Endothelial cell of umbilical vein (primary cell): Measurements from ENCODE around the gene ASIC5. TPM values are rescaled to one million over a fixed set of nuclear protein-coding genes. Genes with fewer than 3 reads are reported as not detected.

ENCODE experiments used
- BruUV-seq: library from RNA; stranded (reverse); fragments of 400-500 nt; replicated peaks from 2 replicates; lab custom pipeline; 2021; lab: Mats Ljungman, UMichigan
- CTCF ChIA-PET: fragments of 300-600, 350-600 bp; sonication (Branson Sonifier 250); formaldehyde crosslinking; loops from one replicate; lab custom pipeline; 2021; ENCODE audit warnings: antibody characterized with exemption, inconsistent platforms; lab: Charles Lee
- POLR2A ChIA-PET: fragments of 300-600, 350-600 bp; sonication (Branson Sonifier 250); formaldehyde crosslinking; loops from one replicate; lab custom pipeline; 2021; ENCODE audit warnings: antibody characterized with exemption, inconsistent platforms; lab: Charles Lee
- DNase-seq: peaks from one replicate; pipeline ENCODE4 v3.0.0-alpha.2; 2011; ENCODE audit warnings: low read depth, low spot score
- FAIRE-seq: peaks from 2 replicates; lab custom pipeline; 2011; peaks lifted over from hg19 to GRCh38; lab: Jason Lieb, UNC
- H2AFZ ChIP-seq: 2 replicates; pipeline ENCODE4 v1.6.0; 2012; ENCODE audit warnings: low read depth, low read length, control low read depth, inconsistent platforms
- H3K27ac ChIP-seq: 2 replicates; pipeline ENCODE4 v1.5.1; 2011; ENCODE audit warnings: low read depth, mild to moderate bottlenecking, control low read depth, low read length, moderate library complexity; ENCODE audit not compliant: insufficient read depth
- H3K27me3 ChIP-seq, 2 experiments: 2 replicates each; pipeline versions ENCODE4 v1.6.0 to v1.6.1; 2011; ENCODE audit warnings: low read length in 2 of 2, mixed read lengths in 1 of 2; ENCODE audit not compliant: control insufficient read depth in 2 of 2, insufficient read depth in 2 of 2
- H3K36me3 ChIP-seq, 2 experiments: 2 replicates in 1 of 2; 3 replicates in 1 of 2; pipeline ENCODE4 v1.5.1; 2011; ENCODE audit warnings: low read length in 2 of 2, mild to moderate bottlenecking in 1 of 2, moderate library complexity in 1 of 2; ENCODE audit not compliant: control insufficient read depth in 2 of 2, insufficient read depth in 2 of 2; ENCODE audit errors: extremely low read depth in 1 of 2
- H3K4me1 ChIP-seq: 3 replicates; pipeline ENCODE4 v1.5.1; 2011; ENCODE audit warnings: mild to moderate bottlenecking, low read length; ENCODE audit not compliant: control insufficient read depth, insufficient read depth; ENCODE audit errors: extremely low read depth
- H3K4me2 ChIP-seq: 2 replicates; pipeline ENCODE4 v1.6.1; 2011; ENCODE audit warnings: low read length, control low read depth, mixed read lengths; ENCODE audit not compliant: insufficient read depth
- H3K4me3 ChIP-seq, 3 experiments: fragments of 200-600 bp in 1 of 3; sonication (generic), shearing (Covaris generic) in 1 of 3; replicated peaks in 1 of 3; 2 replicates each; pipeline ENCODE4 v1.5.1; 2011 to 2016; ENCODE audit warnings: control low read depth in 3 of 3, low read length in 3 of 3, mild to moderate bottlenecking in 2 of 3, inconsistent platforms in 1 of 3, low read depth in 1 of 3, moderate library complexity in 1 of 3; ENCODE audit not compliant: insufficient read depth in 1 of 3
- H3K79me2 ChIP-seq: 2 replicates; pipeline ENCODE4 v1.6.0; 2012; ENCODE audit warnings: low read length, inconsistent platforms; ENCODE audit not compliant: control insufficient read depth, insufficient read depth
- H3K9ac ChIP-seq: replicated peaks from 2 replicates; pipeline ENCODE3; 2011; ENCODE audit warnings: low read length, control low read depth; ENCODE audit not compliant: insufficient read depth; ENCODE audit errors: extremely low read depth
- H3K9me1 ChIP-seq: replicated peaks from 3 replicates; pipeline ENCODE4 v1.6.0; 2011; ENCODE audit warnings: mild to moderate bottlenecking, low read length; ENCODE audit not compliant: control insufficient read depth, insufficient read depth; ENCODE audit errors: extremely low read depth
- H3K9me3 ChIP-seq: replicated peaks from 2 replicates; pipeline ENCODE4 v1.5.1; 2012; ENCODE audit warnings: low read length, inconsistent platforms; ENCODE audit not compliant: control insufficient read depth, insufficient read depth
- H4K20me1 ChIP-seq: replicated peaks from 2 replicates; pipeline ENCODE3; 2011; ENCODE audit warnings: mild to moderate bottlenecking, low read length; ENCODE audit not compliant: control insufficient read depth, insufficient read depth; ENCODE audit errors: extremely low read depth
- CTCF ChIP-seq, 2 donors: IDR thresholded peaks; 1 replicate in 1 of 2; 2 replicates in 1 of 2; pipeline ENCODE4 v1.5.1; 2011; ENCODE audit warnings: low read length in 2 of 2, mild to moderate bottlenecking in 2 of 2, moderate library complexity in 2 of 2, control low read depth in 1 of 2, inconsistent platforms in 1 of 2, low read depth in 1 of 2; ENCODE audit not compliant: insufficient read depth in 1 of 2; ENCODE audit errors: extremely low read depth in 1 of 2
- EZH2 ChIP-seq: IDR thresholded peaks from 2 replicates; pipeline ENCODE4 v1.6.1; 2012; ENCODE audit warnings: borderline replicate concordance, low read depth, mild to moderate bottlenecking, moderate library complexity, low read length, inconsistent platforms; ENCODE audit not compliant: severe bottlenecking
- FOS ChIP-seq: IDR thresholded peaks from 2 replicates; pipeline ENCODE4 v1.6.1; 2011; ENCODE audit warnings: mild to moderate bottlenecking, low read length, moderate library complexity, borderline replicate concordance; ENCODE audit not compliant: insufficient read depth
- GATA2 ChIP-seq: IDR thresholded peaks from 2 replicates; pipeline ENCODE4 v1.7.0; 2011; ENCODE audit warnings: low read depth, mild to moderate bottlenecking, moderate library complexity, mixed read lengths, low read length; ENCODE audit not compliant: insufficient read length, insufficient read depth
- JUN ChIP-seq: IDR thresholded peaks from 2 replicates; pipeline ENCODE4 v1.6.1; 2011; ENCODE audit warnings: borderline replicate concordance, low read depth; ENCODE audit not compliant: insufficient read length, insufficient read depth
- MAX ChIP-seq: IDR thresholded peaks from 2 replicates; pipeline ENCODE4 v1.6.1; 2011; ENCODE audit not compliant: insufficient read depth, insufficient read length
- MYC ChIP-seq: IDR thresholded peaks from one replicate; pipeline ENCODE4 v1.6.1; 2011; ENCODE audit warnings: mild to moderate bottlenecking, low read depth, low read length
- POLR2A ChIP-seq: IDR thresholded peaks from 2 replicates; pipeline ENCODE4 v1.6.1; 2012; ENCODE audit warnings: low read depth, mild to moderate bottlenecking, control low read depth, low read length
- POLR2AphosphoS5 ChIP-seq: IDR thresholded peaks from 2 replicates; pipeline ENCODE4 v1.6.1; 2012; ENCODE audit warnings: low read depth, mild to moderate bottlenecking, control low read depth, low read length, moderate library complexity; ENCODE audit not compliant: insufficient read depth
- dilution Hi-C: fragments of 300-500 bp; cut with MboI; formaldehyde crosslinking; loops from one replicate; pipeline ENCODE4 v1.15.0; 2019; ENCODE audit warnings: low sequenced_read_pairs; ENCODE audit not compliant: extremely low pct_ligation_motif_present
- intact Hi-C: fragments of 100-400 bp; cut with micrococcal nuclease; formaldehyde crosslinking; loops from one replicate; pipeline ENCODE4 v1.10.0; 2022
- polyA plus RNA-seq, 4 experiments: library from polyadenylated mRNA; depleted of rRNA in 3 of 4; stranded (reverse) in 3 of 4; unstranded in 1 of 4; fragments of >200 nt; gene quantifications; 2 replicates each; pipeline versions ENCODE4 v1.2.1 to v1.2.3, GENCODE V29; 2011 to 2012; ENCODE audit warnings: missing spikeins in 1 of 4
- total RNA-seq: library from RNA; stranded (reverse); gene quantifications from 2 replicates; pipeline ENCODE4 v1.2.3, GENCODE V29; 2021

Gene ASIC5
- total and polyA plus RNA-seq, 2 donors (not counting 3 experiments of a cell fraction or from before 2014, with no cell fraction given) = not detected

- Histone ChIP-seq H3K9me3 (no peaks in the 10 kb centered on the region), H3K9me1 (no peaks in the 10 kb centered on the region), H3K27me3 (no peaks in the 10 kb centered on the region), H2AFZ (peak overlapping the region; percentile 51), H3K4me1 (no peaks in the 10 kb centered on the region), H3K9ac (no peak overlapping the region), H3K27ac (no peak overlapping the region), H3K4me2 (no peak overlapping the region), H3K36me3 (no peaks in the 10 kb centered on the region), H4K20me1 (no peaks in the 10 kb centered on the region), H3K79me2 (no peaks in the 10 kb centered on the region), H3K4me3 (no peak overlapping the region)
- CTCF ChIA-PET = interaction anchor here (1.2 to 3.5 kb wide), 5 partner anchors 9 to 392 kb away, joined by 3 to 22 read pairs (median 5); partner anchors contain the start of gene CTSO
- TF ChIP-seq CTCF (IDR thresholded peaks at IDR 0.05; ENCODE audit: extremely low read depth in 1 of 2, insufficient read depth in 1 of 2, low read depth in 1 of 2, low read length in 2 of 2) (peak; percentile 18 to 36), POLR2AphosphoS5 (no peak), MYC (no peak), JUN (no peak)
- BruUV-seq = no TSS peak
- intact Hi-C loops = no loop called here
- dilution Hi-C loops = no loop called here
- FAIRE-seq = no peak
- DNase-seq = no peak
- POLR2A ChIA-PET = no interaction called here
These were observed 70.1 kb downstream of the ASIC5 start for GRCh38 chr4:155795991-155796390.

- dilution Hi-C loops (no loop called here), intact Hi-C loops (no loop called here)
- CTCF ChIA-PET = interaction anchor here (1.1 to 2.2 kb wide), 4 partner anchors 12 to 391 kb away, joined by 3 to 5 read pairs (median 4); no protein-coding TSS in a partner anchor
These were observed 71.4 kb downstream of the ASIC5 start for GRCh38 chr4:155794589-155795236.

More at GRCh38 chr4:155794589-155795236, 71.4 kb downstream of the ASIC5 start:
- no peaks in the 10 kb centered on the region for H3K79me2 ChIP-seq
- no peaks in the 10 kb centered on the region for H3K27me3 ChIP-seq
- no TSS peak for BruUV-seq
- H3K27ac ChIP-seq = no peak overlapping the region
- no peak overlapping the region for H3K4me3 ChIP-seq
- H2AFZ ChIP-seq = no peak overlapping the region
- no peak overlapping the region for H3K9ac ChIP-seq
- TF ChIP-seq CTCF (IDR thresholded peaks at IDR 0.05; ENCODE audit: extremely low read depth in 1 of 2, insufficient read depth in 1 of 2, low read depth in 1 of 2, low read length in 2 of 2) (no peak), JUN (no peak), GATA2 (no peak), MAX (no peak), MYC (no peak), POLR2A (no peak), EZH2 (no peak), POLR2AphosphoS5 (no peak), FOS (no peak)
- no peaks in the 10 kb centered on the region for H3K36me3 ChIP-seq
- no peak overlapping the region for H3K4me2 ChIP-seq
- DNase-seq = no peak
- POLR2A ChIA-PET = no interaction called here
- no peaks in the 10 kb centered on the region for H4K20me1 ChIP-seq
- no peaks in the 10 kb centered on the region for H3K4me1 ChIP-seq
- no peak for FAIRE-seq
- no peaks in the 10 kb centered on the region for H3K9me1 ChIP-seq
- H3K9me3 ChIP-seq = no peaks in the 10 kb centered on the region
